ENCODE results near the gene POLD3. TPM values are rescaled to one million over a fixed set of nuclear protein-coding genes. Genes with fewer than 3 reads are reported as not detected.
"Not testable (repeated sequence)": the region's sequence is repeated elsewhere in the genome, so short reads cannot be mapped to it uniquely, and the experiment has no call there.

Gene POLD3
- total RNA-seq, 1 donor from 2014 or later = 5.6 TPM

- ATAC-seq (ENCODE audit: poor library complexity); intact Hi-C loops (cut with DNase I); DNase-seq: not testable (repeated sequence)
Measured at GRCh38 chr11:74659124-74659523, 66.7 kb downstream of the POLD3 start.

DNA sequence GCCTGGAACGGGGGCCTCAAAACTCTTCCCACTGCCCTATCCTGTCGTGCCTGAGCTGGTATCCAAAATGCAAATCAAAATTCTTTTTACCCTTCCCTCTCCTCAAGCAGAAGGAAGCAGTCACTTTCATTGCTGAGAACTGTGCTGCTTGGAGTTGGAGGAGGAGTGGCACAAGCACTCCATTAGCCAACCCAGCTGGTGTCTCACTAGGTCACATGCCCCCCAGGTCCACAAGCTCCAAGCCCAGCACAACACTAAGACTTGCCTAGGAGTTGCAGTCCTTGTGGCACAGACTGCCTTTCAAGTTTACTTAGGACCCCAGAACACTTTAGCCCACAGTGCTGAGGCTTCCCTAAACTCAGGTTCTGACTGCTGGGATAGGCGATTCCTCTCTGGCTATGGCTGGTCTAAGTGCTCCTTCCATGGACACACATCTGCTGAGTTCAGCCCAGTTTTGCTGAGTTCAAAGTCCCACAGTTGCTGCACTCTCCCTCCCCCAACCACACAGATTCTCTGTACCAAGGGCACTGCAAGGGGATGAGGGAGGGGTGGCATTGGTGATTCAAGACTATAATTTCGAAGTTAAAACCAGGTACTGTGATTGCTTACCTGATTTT is 70.2 kb downstream of the POLD3 start:
- intact Hi-C loops (cut with DNase I) = no loop called here
- no peak for DNase-seq
- ATAC-seq (ENCODE audit: poor library complexity) = no peak

- ATAC-seq (ENCODE audit: poor library complexity) (no peak), DNase-seq (no peak)
- intact Hi-C loops (cut with DNase I) = no loop called here
Measured at GRCh38 chr11:74663315-74663714, 70.9 kb downstream of the POLD3 start.

- ATAC-seq (ENCODE audit: poor library complexity) = peak; percentile 10
- DNase-seq = no peak
- intact Hi-C loops (cut with DNase I) = no loop called here
Measured at GRCh38 chr11:74669211-74670160, 77.1 kb downstream of the POLD3 start.

- ATAC-seq (ENCODE audit: poor library complexity) (no peak), DNase-seq (no peak)
Measured at GRCh38 chr11:74670171-74670570, 77.8 kb downstream of the POLD3 start.

DNA sequence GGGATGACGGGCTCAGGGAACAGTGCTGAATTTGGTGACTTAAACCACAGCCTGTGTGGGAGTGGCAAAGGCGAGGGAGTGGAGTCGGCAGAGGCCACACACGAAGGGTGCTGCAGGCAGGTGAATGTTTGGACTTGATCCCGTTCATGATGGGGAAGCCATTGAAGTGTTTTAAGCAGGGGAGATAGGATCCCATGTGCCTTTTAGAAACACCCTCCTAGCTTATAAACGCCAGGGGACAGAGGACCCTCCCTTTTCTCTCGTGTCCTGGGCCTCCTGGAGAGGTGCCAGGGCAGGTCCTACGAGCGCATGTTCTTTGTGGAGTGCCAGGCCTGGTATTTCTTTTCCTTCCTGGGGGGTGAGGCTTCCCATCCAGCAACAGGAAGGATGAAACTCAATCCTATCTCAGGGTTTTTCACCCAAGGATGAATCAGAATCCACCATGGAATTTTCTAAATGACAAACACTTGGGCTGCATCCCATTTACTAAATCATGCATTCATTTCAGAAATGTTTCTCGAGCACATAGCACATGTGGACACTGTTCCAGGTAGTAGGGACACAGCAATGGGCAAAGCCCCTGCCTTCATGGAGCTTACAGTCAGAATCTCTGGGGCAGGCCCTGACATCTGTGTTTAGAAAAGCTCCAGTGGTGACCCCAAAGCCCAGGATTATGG is 79.3 kb downstream of the POLD3 start:
- DNase-seq (no peak), ATAC-seq (ENCODE audit: poor library complexity) (no peak)
- intact Hi-C loops (cut with DNase I) = no loop called here

More at GRCh38 chr11:74670171-74670570, 77.8 kb downstream of the POLD3 start:
- intact Hi-C loops (cut with DNase I) = no loop called here

DNA sequence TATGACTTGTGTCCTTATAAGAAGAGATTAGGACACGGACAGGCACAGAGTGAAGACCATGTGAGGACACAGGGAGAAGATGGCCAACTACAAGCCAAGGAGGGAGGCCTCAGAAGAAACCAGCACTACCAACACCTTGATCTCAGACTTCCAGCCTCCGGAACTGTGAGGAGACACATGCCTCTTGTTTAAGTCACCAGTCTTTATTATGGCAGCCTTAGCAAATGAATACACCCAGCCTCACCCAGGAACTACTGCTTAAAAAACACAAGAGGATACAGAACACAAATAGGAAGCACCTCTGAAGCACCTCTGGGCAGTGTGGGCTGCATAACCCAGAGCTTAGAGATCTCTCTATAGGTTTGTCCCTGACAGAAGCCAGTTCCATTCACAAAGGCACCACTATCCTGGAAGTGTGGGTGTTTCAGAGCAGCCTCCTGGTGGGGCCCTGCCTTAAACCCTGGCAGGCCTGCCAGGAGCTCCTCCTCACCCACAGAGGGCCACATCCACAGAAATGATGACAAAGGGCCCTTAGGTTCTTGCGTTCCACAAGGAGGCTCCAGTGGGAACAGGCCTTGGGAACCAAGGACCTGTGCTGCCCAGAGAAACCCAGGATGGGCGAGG is 80.1 kb downstream of the POLD3 start:
- DNase-seq = no peak

GRCh38 chr11:74672956-74673692 is 80.7 kb downstream of the POLD3 start:
- intact Hi-C loops (cut with DNase I) = no loop called here
- peak; percentile 87 for DNase-seq
- peak; percentile 85 for ATAC-seq (ENCODE audit: poor library complexity)

More for the DNA sequence above, 80.1 kb downstream of the POLD3 start:
- no peak for ATAC-seq (ENCODE audit: poor library complexity)
- intact Hi-C loops (cut with DNase I) = no loop called here

GRCh38 chr11:74673693-74674360 is 81.4 kb downstream of the POLD3 start:
- DNase-seq = no peak
- no peak for ATAC-seq (ENCODE audit: poor library complexity)
- intact Hi-C loops (cut with DNase I) = no loop called here

- ATAC-seq (ENCODE audit: poor library complexity) (no peak), DNase-seq (no peak)
- intact Hi-C loops (cut with DNase I) = no loop called here
Measured at GRCh38 chr11:74675761-74676160, 83.4 kb downstream of the POLD3 start.

DNA sequence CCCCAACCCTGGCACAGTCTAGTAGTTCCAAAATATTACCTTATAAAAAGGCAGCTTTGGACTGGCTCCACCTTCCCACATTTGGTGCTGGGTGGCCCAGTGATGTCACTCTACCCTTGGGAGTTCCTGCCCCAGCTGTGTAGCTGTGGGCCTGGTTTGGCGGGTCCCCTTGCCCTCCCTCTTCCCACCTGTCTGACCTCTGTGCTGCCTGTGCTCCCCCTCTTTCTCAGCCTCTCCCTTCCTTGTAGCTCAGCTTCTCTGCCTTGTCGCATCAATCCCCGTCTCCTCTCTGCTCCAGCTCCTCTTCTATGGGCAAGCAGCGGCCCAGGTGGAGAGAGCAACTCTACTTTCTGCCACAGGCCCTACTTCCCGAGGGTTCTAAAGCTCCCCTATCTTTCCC is 84.2 kb downstream of the POLD3 start:
- intact Hi-C loops (cut with DNase I) = no loop called here
- no peak for DNase-seq
- no peak for ATAC-seq (ENCODE audit: poor library complexity)

DNA sequence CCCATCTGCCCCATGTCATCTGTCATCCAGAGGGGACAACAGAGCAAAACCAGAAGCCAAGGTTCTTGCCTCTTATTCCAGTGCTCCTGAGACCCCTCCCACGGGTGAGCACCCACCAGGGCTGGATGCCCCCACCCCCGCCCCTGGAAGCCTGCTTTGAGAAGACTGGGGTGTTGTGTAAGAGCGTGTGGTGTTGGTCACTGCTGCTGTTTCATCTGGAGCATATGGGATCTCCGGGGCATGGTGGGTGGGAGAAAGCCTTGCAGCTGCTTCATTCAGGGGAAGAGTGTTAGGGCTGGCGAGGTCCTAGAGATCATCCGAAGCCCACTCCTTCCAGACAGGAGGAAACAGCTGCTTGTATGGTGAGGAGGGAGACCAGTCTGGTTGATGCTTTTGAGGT is 84.7 kb downstream of the POLD3 start:
- ATAC-seq (ENCODE audit: poor library complexity) = no peak
- intact Hi-C loops (cut with DNase I) = no loop called here
- DNase-seq = no peak

DNA sequence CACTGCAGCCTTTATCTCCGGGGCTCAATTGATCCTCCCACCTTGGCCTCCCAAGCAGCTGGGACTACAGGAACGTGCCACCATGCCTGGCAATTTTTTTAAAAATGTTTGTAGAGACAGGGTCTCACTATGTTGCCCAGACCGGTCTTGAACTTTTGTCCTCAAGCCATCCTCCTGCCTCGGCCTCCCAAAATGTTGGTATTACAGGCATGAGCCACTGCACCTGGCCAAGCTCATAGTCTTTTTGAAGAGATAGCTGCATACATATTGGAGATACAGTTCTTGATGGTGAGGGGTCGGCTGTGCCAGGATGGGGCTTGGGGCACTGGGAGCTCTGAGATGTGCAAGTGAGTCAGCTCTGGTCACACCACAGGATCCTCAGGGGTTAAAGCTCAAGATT is 85.7 kb downstream of the POLD3 start:
- no peak for DNase-seq
- ATAC-seq (ENCODE audit: poor library complexity) = no peak
- intact Hi-C loops (cut with DNase I) = no loop called here

DNA sequence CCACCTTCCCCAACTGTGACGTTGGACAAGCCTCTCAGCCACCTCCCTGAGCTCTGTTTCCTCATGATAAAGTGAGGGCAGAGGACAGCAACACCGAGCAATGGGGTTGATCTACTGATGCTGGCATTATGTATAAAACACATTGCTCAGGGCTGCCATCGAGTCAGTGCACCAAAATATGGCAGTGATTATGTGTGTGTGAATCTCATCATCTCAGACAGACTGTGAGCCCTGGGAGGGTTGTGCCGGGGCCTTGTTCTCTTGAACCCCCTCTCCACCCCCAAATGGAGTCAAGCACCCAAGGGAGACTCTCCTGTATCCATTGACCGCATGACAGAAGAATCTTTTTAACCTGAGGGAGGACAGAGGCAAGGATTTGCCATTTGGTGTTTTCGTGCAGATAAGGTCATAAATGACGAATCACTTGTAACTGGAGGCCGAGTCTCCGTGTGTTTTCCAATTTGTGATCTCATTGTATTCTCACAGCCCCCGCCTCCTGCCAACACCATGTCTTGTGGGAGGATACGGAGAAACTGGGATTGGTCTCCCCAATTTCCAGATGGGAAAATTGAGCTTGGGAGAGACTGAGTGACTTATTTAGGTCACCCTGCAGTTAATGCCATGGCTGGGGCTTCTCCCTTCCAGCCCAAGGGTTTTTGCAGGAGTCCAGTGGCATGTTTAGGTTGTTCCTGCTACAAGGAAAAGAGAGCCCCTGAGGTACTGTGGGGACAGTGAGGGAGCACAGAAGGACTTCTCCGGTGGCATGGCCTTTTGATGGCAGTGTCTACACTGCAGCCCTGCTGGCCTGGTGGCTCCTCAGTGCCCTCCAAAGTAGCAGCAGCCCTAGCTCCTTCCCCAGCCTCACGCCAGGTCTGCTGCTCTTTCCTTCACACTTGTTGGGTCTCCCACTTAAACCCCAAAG is 86.5 kb downstream of the POLD3 start:
- ATAC-seq (ENCODE audit: poor library complexity) (peak; percentile 26), DNase-seq (no peak)
- intact Hi-C loops (cut with DNase I) = no loop called here

DNA sequence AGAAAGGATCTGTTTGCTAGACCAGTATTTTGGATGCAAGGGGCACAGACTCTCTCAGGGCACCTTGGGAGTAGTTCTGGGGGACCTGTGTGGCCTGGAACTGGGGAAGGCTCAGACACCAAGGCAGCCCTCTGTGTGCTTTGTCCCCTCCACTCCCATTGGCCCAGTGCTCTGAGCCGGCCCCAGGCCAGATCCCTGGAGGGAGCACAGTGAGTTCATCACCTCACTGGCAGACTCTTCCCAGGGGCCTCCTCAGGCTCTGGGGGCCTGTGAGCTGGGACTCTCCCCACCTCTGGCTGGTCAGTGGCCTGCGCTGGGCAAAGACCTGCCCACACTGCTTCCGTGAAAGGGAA is 87.1 kb downstream of the POLD3 start:
- ATAC-seq (ENCODE audit: poor library complexity) (no peak), DNase-seq (no peak)
- intact Hi-C loops (cut with DNase I) = no loop called here

DNA sequence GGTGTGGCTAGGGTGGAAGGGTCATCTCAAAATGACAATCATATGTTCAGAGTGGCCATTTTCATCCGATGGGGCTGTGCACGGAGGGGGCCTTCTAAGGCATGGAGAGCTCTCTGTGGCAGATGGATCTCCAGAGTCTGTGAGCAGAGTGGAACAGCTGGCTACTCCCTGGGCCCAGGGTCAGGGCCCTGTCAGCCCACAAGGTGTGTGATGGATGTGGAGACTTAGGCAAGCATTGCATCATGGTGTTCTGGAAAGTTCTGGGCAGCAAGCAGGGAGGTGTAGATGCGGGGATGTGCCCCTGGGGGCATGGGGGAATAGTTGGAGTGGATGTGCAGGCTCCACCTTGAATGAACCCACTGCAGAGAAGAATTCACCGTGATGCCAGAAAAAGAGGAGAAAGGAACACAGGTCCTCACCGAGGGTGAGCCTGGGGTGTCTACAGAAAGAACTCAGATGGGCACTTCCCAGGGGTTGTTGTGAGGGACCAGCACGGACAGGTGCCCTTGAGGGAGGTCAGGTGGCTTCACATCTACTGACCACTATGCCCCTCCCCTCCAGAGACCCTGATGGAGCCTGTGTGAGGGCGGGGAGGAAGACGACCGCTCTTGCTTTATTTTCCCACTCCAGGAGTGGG is 87.8 kb downstream of the POLD3 start:
- DNase-seq (no peak), ATAC-seq (ENCODE audit: poor library complexity) (no peak)
- intact Hi-C loops (cut with DNase I) = no loop called here
